DND-41 (cell line): ENCODE measurements around the gene HDAC4.

ENCODE experiments used
- ATAC-seq: fragments of 200-7000 bp; cut with Tn5 transposase; 3 replicates; pipeline ENCODE4 v1.9.1; 2021; ENCODE audit warnings: low read depth; ENCODE audit not compliant: insufficient read depth
- DNase-seq: peaks from one replicate; pipeline ENCODE4 v3.0.0-alpha.2; 2020
- H2AFZ ChIP-seq: 2 replicates; pipeline ENCODE4 v1.6.0; 2012; ENCODE audit warnings: low read depth, low read length
- H3K27ac ChIP-seq: 2 replicates; pipeline ENCODE4 v1.5.1; 2012; ENCODE audit warnings: low read length, inconsistent platforms
- H3K27me3 ChIP-seq: fragments of 200-600 bp; sonication (generic); 2 replicates; pipeline ENCODE4 v1.6.0; 2012; ENCODE audit warnings: low read length, mild to moderate bottlenecking, inconsistent platforms; ENCODE audit not compliant: insufficient read depth, poor library complexity
- H3K36me3 ChIP-seq: 2 replicates; pipeline ENCODE4 v1.5.1; 2012; ENCODE audit warnings: low read length, inconsistent platforms; ENCODE audit not compliant: insufficient read depth
- H3K4me1 ChIP-seq: 2 replicates; pipeline ENCODE4 v1.5.1; 2012; ENCODE audit warnings: mild to moderate bottlenecking, low read length; ENCODE audit not compliant: insufficient read depth
- H3K4me2 ChIP-seq: 2 replicates; pipeline ENCODE4 v1.6.0; 2012; ENCODE audit warnings: mild to moderate bottlenecking, moderate library complexity, low read length, inconsistent platforms; ENCODE audit not compliant: insufficient read depth
- H3K4me3 ChIP-seq, 2 experiments: fragments of 200-600 bp in 1 of 2; shearing (Covaris generic) in 1 of 2; 2 replicates each; pipeline ENCODE4 v1.5.1; 2012 to 2016; ENCODE audit warnings: inconsistent platforms in 2 of 2, low read length in 2 of 2, mild to moderate bottlenecking in 2 of 2, low read depth in 1 of 2, moderate library complexity in 1 of 2
- H3K79me2 ChIP-seq: 2 replicates; pipeline ENCODE4 v1.6.0; 2012; ENCODE audit warnings: low read length, inconsistent platforms; ENCODE audit not compliant: insufficient read depth
- H3K9ac ChIP-seq: 2 replicates; pipeline ENCODE4 v1.6.0; 2012; ENCODE audit warnings: low read depth, mild to moderate bottlenecking, inconsistent platforms, low read length, moderate library complexity
- H3K9me3 ChIP-seq: 2 replicates; pipeline ENCODE4 v1.5.1; 2012; ENCODE audit warnings: low read length, moderate library complexity, mild to moderate bottlenecking, inconsistent platforms; ENCODE audit not compliant: insufficient read depth, severe bottlenecking
- H4K20me1 ChIP-seq: 2 replicates; pipeline ENCODE4 v1.6.0; 2012; ENCODE audit warnings: low read length; ENCODE audit not compliant: insufficient read depth
- EZH2 ChIP-seq: IDR thresholded peaks from 3 replicates; pipeline ENCODE4 v1.6.1; 2012; ENCODE audit warnings: borderline replicate concordance, low read depth, mild to moderate bottlenecking, moderate library complexity, low read length, inconsistent platforms; ENCODE audit not compliant: severe bottlenecking
- TF ChIP-seq, protein P1 (sequence below): IDR thresholded peaks from 2 replicates; pipeline ENCODE4 v1.5.1; 2012; ENCODE audit warnings: borderline replicate concordance, low read length, moderate library complexity, mild to moderate bottlenecking; ENCODE audit not compliant: poor library complexity, severe bottlenecking; ENCODE audit errors: extremely low read depth

The HDAC4 gene

DNA sequence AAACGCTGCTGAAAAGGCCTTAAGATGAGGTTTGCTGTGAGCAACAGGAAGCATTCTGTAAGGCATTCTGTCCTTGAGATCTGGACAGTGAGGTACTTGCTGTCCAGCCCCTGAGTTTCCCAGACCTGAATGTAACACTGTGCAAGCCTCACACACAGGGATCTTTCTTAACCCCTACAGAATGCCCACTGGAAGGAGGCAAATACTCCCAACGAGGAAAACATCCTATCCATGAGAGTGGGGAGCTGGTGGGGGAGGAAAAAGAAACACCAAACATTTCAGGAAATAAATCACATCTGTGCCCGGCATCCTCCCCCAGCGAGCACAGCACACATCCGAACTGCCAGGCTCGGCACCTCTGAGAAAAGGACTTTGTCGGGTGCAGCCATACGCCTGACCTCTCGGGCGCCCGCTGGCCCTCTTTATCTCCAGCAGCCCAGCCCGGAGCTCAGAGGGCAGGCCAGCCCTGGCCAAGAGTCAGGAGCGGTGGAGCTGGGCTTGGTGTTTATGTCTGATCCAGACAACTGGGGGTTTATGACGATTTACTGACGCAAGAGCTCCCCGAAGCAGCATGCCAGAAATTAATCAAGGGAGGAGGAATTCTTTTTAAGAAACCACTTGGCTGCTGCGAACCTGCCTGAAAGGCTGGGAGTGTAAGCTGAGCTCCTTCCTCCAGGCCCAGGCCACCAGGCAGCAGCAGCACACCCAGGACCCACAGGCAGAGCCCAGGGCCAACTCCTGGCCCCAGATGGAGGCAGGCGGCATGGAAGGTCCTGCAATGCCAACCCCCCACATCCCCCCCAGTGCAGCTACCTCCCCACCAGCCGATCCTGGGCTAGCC is 72.2 kb downstream of the HDAC4 start:
- Histone ChIP-seq H3K27ac (peak overlapping the region; percentile 99), H3K9ac (peak overlapping the region; percentile 85), H3K4me3 (peak overlapping the region in 1 of 2 experiments; percentile 47; a peak in 1 of 4 replicates), H2AFZ (no peak overlapping the region), H3K27me3 (no peaks in the 10 kb centered on the region), H3K4me2 (peak overlapping the region; percentile 67), H3K4me1 (peaks cover 99% of the 10 kb centered on the region), H4K20me1 (no peaks in the 10 kb centered on the region), H3K79me2 (peaks cover 89% of the 10 kb centered on the region), H3K36me3 (peaks cover 39% of the 10 kb centered on the region), H3K9me3 (no peaks in the 10 kb centered on the region)
- DNase-seq (peak; percentile 68), ATAC-seq (no peak)
- TF ChIP-seq, protein P1, sequence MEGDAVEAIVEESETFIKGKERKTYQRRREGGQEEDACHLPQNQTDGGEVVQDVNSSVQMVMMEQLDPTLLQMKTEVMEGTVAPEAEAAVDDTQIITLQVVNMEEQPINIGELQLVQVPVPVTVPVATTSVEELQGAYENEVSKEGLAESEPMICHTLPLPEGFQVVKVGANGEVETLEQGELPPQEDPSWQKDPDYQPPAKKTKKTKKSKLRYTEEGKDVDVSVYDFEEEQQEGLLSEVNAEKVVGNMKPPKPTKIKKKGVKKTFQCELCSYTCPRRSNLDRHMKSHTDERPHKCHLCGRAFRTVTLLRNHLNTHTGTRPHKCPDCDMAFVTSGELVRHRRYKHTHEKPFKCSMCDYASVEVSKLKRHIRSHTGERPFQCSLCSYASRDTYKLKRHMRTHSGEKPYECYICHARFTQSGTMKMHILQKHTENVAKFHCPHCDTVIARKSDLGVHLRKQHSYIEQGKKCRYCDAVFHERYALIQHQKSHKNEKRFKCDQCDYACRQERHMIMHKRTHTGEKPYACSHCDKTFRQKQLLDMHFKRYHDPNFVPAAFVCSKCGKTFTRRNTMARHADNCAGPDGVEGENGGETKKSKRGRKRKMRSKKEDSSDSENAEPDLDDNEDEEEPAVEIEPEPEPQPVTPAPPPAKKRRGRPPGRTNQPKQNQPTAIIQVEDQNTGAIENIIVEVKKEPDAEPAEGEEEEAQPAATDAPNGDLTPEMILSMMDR: peak; percentile 14
- TF ChIP-seq EZH2: no peak

DNA sequence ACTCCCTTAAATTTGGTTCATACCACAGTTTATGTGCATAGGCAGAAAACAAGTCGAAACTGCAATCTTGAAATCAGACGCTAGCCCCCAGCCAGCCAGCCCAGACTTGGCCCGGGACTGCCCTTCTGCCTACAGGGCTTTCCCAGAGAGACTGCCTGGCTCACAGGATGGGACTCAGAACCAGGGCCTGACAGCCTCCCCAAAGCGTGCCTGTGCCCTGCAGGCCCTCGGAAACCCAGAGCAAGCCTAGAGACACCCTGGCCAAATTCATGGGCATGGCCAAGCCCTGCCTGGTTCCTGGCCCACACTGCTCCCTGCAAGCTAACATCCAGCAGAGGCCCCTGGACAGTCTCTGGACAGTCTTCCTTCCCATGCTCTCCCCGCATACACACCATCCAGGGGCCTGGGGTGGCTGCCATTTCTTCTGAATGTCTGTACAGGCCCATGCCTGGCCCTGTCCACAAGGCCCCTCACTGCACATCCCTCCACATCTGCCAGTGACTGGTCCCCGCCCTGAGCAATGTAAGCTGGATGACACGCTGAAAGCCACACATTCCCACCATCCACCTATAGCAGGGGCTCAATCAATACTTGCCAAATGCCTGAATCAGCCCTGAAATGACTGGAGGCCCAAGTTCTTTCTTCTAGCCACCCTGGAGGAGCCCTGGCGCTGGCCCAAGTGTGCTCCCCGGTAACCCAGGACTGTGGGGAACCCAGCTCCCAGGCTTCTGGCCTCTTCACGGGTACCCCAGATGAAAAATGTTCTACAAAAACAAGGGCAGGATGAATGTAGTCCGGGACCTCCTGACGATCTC is 73.1 kb downstream of the HDAC4 start:
- Histone ChIP-seq H3K27ac (peak overlapping the region; percentile 99), H2AFZ (no peak overlapping the region), H3K36me3 (peaks cover 39% of the 10 kb centered on the region), H4K20me1 (no peaks in the 10 kb centered on the region), H3K79me2 (peaks cover 89% of the 10 kb centered on the region), H3K4me3 (peak overlapping the region in 1 of 2 experiments; percentile 47; a peak in 1 of 4 replicates), H3K9me3 (no peaks in the 10 kb centered on the region), H3K4me1 (peaks cover 99% of the 10 kb centered on the region), H3K4me2 (peak overlapping the region; percentile 67), H3K9ac (peak overlapping the region; percentile 85), H3K27me3 (no peaks in the 10 kb centered on the region)
- TF ChIP-seq, protein P1: no peak
- TF ChIP-seq EZH2: no peak
- DNase-seq: peak; percentile 72
- peak; percentile 7 for ATAC-seq

DNA sequence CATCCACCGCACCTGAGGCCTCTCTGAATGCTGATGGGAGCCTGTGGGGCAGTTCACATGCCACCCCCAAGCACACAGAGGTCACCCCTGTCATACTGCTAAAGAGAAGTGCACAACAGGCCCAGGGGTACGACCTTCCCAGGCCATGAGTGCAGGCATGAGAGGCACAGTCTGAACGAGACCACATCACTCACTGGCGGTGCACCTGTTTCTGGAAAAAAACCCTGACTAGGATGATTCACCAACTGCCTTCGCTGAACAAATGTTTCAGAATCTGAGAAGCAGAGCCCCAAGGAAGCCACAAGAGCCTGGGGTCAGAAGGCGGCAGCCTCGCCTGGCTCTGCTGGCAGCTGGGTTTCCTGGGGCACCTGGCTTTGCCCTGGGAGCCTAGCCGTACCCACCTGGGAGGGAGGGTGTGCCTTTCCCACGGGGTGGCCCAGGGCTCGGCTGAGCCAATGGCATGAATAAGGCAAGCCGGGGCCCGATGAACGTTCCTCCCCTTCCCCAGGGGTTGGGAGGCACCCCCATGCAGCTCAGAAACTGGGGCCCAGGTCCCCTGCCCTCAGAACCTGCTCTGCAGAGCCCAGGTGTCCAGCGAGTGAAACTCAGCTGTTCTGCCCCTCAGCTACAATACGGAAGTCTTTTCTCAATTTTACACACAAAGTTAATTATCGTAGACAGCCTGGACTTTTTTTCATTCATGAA is 73.8 kb downstream of the HDAC4 start:
- no peak for TF ChIP-seq EZH2
- TF ChIP-seq, protein P1: no peak
- ATAC-seq (peak; percentile 67), DNase-seq (peak; percentile 98)
- Histone ChIP-seq H3K27me3 (no peaks in the 10 kb centered on the region), H3K4me1 (peaks cover 99% of the 10 kb centered on the region), H3K36me3 (peaks cover 38% of the 10 kb centered on the region), H4K20me1 (no peaks in the 10 kb centered on the region), H2AFZ (no peak overlapping the region), H3K79me2 (peaks cover 86% of the 10 kb centered on the region), H3K4me3 (peak overlapping the region in 1 of 2 experiments; percentile 47; a peak in 1 of 4 replicates), H3K9me3 (no peaks in the 10 kb centered on the region), H3K4me2 (peak overlapping the region; percentile 67), H3K9ac (peak overlapping the region; percentile 85), H3K27ac (peak overlapping the region; percentile 99)
